HEK293 (cell line): ENCODE results near the gene COA8.

Experiments used
- EGR2 ChIP-seq: fragments of 450-650 bp; formaldehyde crosslinking; IDR thresholded peaks from 2 replicates; pipeline ENCODE4 v1.5.1; 2016; ENCODE audit warnings: low read depth, missing biosample characterization, missing genetic modification characterization
- KLF10 ChIP-seq: fragments of 450-650 bp; IDR thresholded peaks from 2 replicates; pipeline ENCODE4 v1.5.1; 2018; ENCODE audit warnings: missing biosample characterization, mild to moderate bottlenecking, missing genetic modification characterization
- MYNN ChIP-seq: fragments of 450-650 bp; formaldehyde crosslinking; IDR thresholded peaks from 2 replicates; pipeline ENCODE4 v1.5.1; 2016; ENCODE audit warnings: missing biosample characterization, missing genetic modification characterization, borderline replicate concordance
- REPIN1 ChIP-seq: fragments of 450-650 bp; formaldehyde crosslinking; IDR thresholded peaks from 2 replicates; pipeline ENCODE4 v1.5.1; 2017; ENCODE audit warnings: missing biosample characterization, missing genetic modification characterization, low read depth
- TRIM28 ChIP-seq: IDR thresholded peaks from 2 replicates; pipeline ENCODE4 v1.6.1; 2011; ENCODE audit warnings: low read length, control low read depth, borderline replicate concordance
- WT1 ChIP-seq: fragments of 450-650 bp; formaldehyde crosslinking; IDR thresholded peaks from 2 replicates; pipeline ENCODE4 v1.5.1; 2016; ENCODE audit warnings: missing biosample characterization, missing genetic modification characterization
- YY1 ChIP-seq: fragments of 450-650 bp; formaldehyde crosslinking; IDR thresholded peaks from 2 replicates; pipeline ENCODE4 v1.5.1; 2018; ENCODE audit warnings: missing biosample characterization, missing genetic modification characterization
- ZFP3 ChIP-seq: fragments of 450-650 bp; formaldehyde crosslinking; IDR thresholded peaks from 2 replicates; pipeline ENCODE4 v1.5.1; 2016; ENCODE audit warnings: low read depth, missing biosample characterization, missing genetic modification characterization
- ZFP69B ChIP-seq: fragments of 450-650 bp; formaldehyde crosslinking; IDR thresholded peaks from 2 replicates; pipeline ENCODE4 v1.5.1; 2016; ENCODE audit warnings: missing biosample characterization, missing genetic modification characterization
- ZNF133 ChIP-seq: fragments of 450-650 bp; formaldehyde crosslinking; IDR thresholded peaks from 2 replicates; pipeline ENCODE4 v1.5.1; 2016; ENCODE audit warnings: missing biosample characterization, missing genetic modification characterization
- ZNF155 ChIP-seq: fragments of 450-650 bp; formaldehyde crosslinking; IDR thresholded peaks from 2 replicates; pipeline ENCODE4 v1.5.1; 2016; ENCODE audit warnings: missing biosample characterization, missing genetic modification characterization
- ZNF16 ChIP-seq: fragments of 450-650 bp; formaldehyde crosslinking; IDR thresholded peaks from 2 replicates; pipeline ENCODE4 v1.5.1; 2016; ENCODE audit warnings: low read depth, missing biosample characterization, missing genetic modification characterization
- ZNF169 ChIP-seq: fragments of 450-650 bp; formaldehyde crosslinking; IDR thresholded peaks from 2 replicates; pipeline ENCODE4 v1.5.1; 2016; ENCODE audit warnings: missing biosample characterization, missing genetic modification characterization
- ZNF174 ChIP-seq: fragments of 450-650 bp; formaldehyde crosslinking; IDR thresholded peaks from 2 replicates; pipeline ENCODE4 v1.5.0; 2017; ENCODE audit warnings: missing biosample characterization, mild to moderate bottlenecking, missing genetic modification characterization
- ZNF214 ChIP-seq: fragments of 450-650 bp; formaldehyde crosslinking; IDR thresholded peaks from 2 replicates; pipeline ENCODE4 v1.5.1; 2017; ENCODE audit warnings: missing biosample characterization, mild to moderate bottlenecking, missing genetic modification characterization, borderline replicate concordance
- ZNF223 ChIP-seq: fragments of 450-650 bp; formaldehyde crosslinking; IDR thresholded peaks from 2 replicates; pipeline ENCODE4 v1.5.1; 2016; ENCODE audit warnings: missing biosample characterization, missing genetic modification characterization
- ZNF341 ChIP-seq: fragments of 450-650 bp; formaldehyde crosslinking; IDR thresholded peaks from 2 replicates; pipeline ENCODE4; 2016; ENCODE audit warnings: low read depth, missing biosample characterization, missing genetic modification characterization
- ZNF366 ChIP-seq: fragments of 450-650 bp; formaldehyde crosslinking; conservative IDR thresholded peaks from 2 replicates; pipeline ENCODE4 v1.5.1; 2016; ENCODE audit warnings: missing biosample characterization, missing genetic modification characterization
- ZNF394 ChIP-seq: fragments of 450-650 bp; formaldehyde crosslinking; IDR thresholded peaks from 2 replicates; pipeline ENCODE4 v1.5.1; 2016; ENCODE audit warnings: missing biosample characterization, missing genetic modification characterization, mild to moderate bottlenecking, moderate library complexity, borderline replicate concordance
- ZNF521 ChIP-seq: fragments of 450-650 bp; formaldehyde crosslinking; IDR thresholded peaks from 2 replicates; pipeline ENCODE4 v1.5.1; 2017; ENCODE audit warnings: missing biosample characterization, mild to moderate bottlenecking, missing genetic modification characterization
- ZNF529 ChIP-seq: fragments of 450-650 bp; formaldehyde crosslinking; IDR thresholded peaks from 2 replicates; pipeline ENCODE4 v1.5.1; 2017; ENCODE audit warnings: missing genetic modification characterization, missing biosample characterization; ENCODE audit not compliant: insufficient replicate concordance
- ZNF549 ChIP-seq: fragments of 450-650 bp; IDR thresholded peaks from 2 replicates; pipeline ENCODE4 v1.5.1; 2018; ENCODE audit warnings: missing biosample characterization, missing genetic modification characterization, mild to moderate bottlenecking, inconsistent platforms, moderate library complexity
- ZNF555 ChIP-seq: fragments of 450-650 bp; formaldehyde crosslinking; conservative IDR thresholded peaks from 2 replicates; pipeline ENCODE4 v1.5.1; 2017; ENCODE audit warnings: missing biosample characterization, mild to moderate bottlenecking, missing genetic modification characterization, inconsistent platforms
- ZNF596 ChIP-seq: fragments of 450-650 bp; IDR thresholded peaks from 2 replicates; pipeline ENCODE4 v1.5.0; 2018; ENCODE audit warnings: missing biosample characterization, mild to moderate bottlenecking, missing genetic modification characterization, moderate library complexity
- ZNF660 ChIP-seq: fragments of 450-650 bp; IDR thresholded peaks from 2 replicates; pipeline ENCODE4 v1.5.1; 2018; ENCODE audit warnings: missing biosample characterization, mild to moderate bottlenecking, missing genetic modification characterization
- ZNF670 ChIP-seq: fragments of 450-650 bp; formaldehyde crosslinking; IDR thresholded peaks from 2 replicates; pipeline ENCODE4 v1.5.1; 2016; ENCODE audit warnings: missing biosample characterization, missing genetic modification characterization, low read depth
- ZNF677 ChIP-seq: fragments of 450-650 bp; IDR thresholded peaks from 2 replicates; pipeline ENCODE4 v1.5.0; 2018; ENCODE audit warnings: missing biosample characterization, mild to moderate bottlenecking, missing genetic modification characterization, moderate library complexity
- ZNF830 ChIP-seq: fragments of 450-650 bp; IDR thresholded peaks from 2 replicates; pipeline ENCODE4 v1.5.0; 2018; ENCODE audit warnings: missing biosample characterization, missing genetic modification characterization, low read depth, mild to moderate bottlenecking, moderate library complexity
- ZSCAN30 ChIP-seq: fragments of 450-650 bp; IDR thresholded peaks from 2 replicates; pipeline ENCODE4 v1.5.1; 2018; ENCODE audit warnings: missing biosample characterization, mild to moderate bottlenecking, missing genetic modification characterization, moderate library complexity
- TF ChIP-seq, protein P1 (sequence below): fragments of 450-650 bp; formaldehyde crosslinking; IDR thresholded peaks from 2 replicates; pipeline ENCODE4 v1.5.1; 2016; ENCODE audit warnings: missing biosample characterization, missing genetic modification characterization
- TF ChIP-seq, protein P2 (sequence below): fragments of 450-650 bp; formaldehyde crosslinking; IDR thresholded peaks from 2 replicates; pipeline ENCODE4 v1.5.1; 2016; ENCODE audit warnings: missing biosample characterization, missing genetic modification characterization
- TF ChIP-seq, protein P3 (sequence below): fragments of 450-650 bp; IDR thresholded peaks from 2 replicates; pipeline ENCODE4 v1.5.1; 2018; ENCODE audit warnings: missing biosample characterization, mild to moderate bottlenecking, missing genetic modification characterization
- TF ChIP-seq, protein P4 (sequence below): sonication (generic); formaldehyde crosslinking; IDR thresholded peaks from 2 replicates; pipeline ENCODE4 v1.8.1; 2022; ENCODE audit warnings: mild to moderate bottlenecking, moderate library complexity, missing genetic modification reagents

COA8 gene

DNA sequence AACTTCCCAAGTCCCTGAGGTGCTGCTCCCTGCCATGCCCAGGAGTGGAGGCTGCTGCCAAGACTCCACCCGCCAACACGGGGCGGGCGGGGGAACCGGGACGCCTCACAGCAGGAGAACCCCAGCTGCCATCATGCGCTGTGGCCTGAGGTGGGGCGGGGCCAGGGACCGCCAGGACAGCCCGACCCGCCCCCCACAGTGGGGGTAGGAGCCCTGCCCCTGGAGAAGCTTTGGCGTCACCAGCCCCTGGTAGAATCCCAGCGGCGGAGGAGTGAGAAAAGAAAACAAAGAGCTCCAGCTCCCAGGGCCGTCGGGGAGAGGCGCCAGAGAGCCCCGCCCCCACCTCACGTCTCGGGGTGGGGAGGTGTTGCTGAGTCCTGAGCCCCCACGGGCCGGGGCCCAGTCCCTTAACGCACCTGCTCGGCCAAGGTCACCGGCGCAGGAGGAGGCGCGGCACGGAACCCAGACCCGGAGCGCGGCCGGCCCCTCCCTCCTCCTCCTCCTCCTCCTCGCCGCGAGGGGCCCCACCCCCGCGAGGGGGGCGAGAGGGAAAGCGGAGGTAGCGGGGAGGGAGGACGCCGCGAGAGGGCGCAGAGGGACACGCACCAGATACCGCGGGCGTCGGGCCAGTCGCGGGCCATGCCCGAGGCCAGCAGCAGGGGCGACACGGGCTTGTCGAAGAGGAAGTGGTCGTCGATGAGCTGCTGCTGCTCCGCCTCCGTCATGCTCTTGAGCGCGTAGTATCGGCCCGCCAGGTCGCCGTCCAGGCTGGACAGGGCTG, 41.9 kb upstream of the COA8 start (continued):
- TF ChIP-seq WT1 (tag by site-specific recombination), result peak; percentile 93
- no peak for TF ChIP-seq ZNF223 (tag by site-specific recombination)
- TF ChIP-seq TRIM28, result no peak
- TF ChIP-seq KLF10 (tag by site-specific recombination), result peak; percentile 96
- peak; percentile 82 for TF ChIP-seq ZNF341
- TF ChIP-seq REPIN1 (tag by site-specific recombination), result no peak; the same call in 1 of the 2 replicates
- no peak for TF ChIP-seq ZNF174 (tag by site-specific recombination)
- TF ChIP-seq ZNF677 (tag by site-specific recombination), result no peak
- TF ChIP-seq ZFP69B (tag by site-specific recombination), result peak; percentile 98
- TF ChIP-seq, protein P1, sequence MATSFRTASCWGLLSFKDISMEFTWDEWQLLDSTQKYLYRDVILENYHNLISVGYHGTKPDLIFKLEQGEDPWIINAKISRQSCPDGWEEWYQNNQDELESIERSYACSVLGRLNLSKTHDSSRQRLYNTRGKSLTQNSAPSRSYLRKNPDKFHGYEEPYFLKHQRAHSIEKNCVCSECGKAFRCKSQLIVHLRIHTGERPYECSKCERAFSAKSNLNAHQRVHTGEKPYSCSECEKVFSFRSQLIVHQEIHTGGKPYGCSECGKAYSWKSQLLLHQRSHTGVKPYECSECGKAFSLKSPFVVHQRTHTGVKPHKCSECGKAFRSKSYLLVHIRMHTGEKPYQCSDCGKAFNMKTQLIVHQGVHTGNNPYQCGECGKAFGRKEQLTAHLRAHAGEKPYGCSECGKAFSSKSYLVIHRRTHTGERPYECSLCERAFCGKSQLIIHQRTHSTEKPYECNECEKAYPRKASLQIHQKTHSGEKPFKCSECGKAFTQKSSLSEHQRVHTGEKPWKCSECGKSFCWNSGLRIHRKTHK, result no peak
- TF ChIP-seq ZSCAN30 (tag by site-specific recombination), result peak; percentile 91; the same call in 1 of the 2 replicates
- TF ChIP-seq, protein P2, sequence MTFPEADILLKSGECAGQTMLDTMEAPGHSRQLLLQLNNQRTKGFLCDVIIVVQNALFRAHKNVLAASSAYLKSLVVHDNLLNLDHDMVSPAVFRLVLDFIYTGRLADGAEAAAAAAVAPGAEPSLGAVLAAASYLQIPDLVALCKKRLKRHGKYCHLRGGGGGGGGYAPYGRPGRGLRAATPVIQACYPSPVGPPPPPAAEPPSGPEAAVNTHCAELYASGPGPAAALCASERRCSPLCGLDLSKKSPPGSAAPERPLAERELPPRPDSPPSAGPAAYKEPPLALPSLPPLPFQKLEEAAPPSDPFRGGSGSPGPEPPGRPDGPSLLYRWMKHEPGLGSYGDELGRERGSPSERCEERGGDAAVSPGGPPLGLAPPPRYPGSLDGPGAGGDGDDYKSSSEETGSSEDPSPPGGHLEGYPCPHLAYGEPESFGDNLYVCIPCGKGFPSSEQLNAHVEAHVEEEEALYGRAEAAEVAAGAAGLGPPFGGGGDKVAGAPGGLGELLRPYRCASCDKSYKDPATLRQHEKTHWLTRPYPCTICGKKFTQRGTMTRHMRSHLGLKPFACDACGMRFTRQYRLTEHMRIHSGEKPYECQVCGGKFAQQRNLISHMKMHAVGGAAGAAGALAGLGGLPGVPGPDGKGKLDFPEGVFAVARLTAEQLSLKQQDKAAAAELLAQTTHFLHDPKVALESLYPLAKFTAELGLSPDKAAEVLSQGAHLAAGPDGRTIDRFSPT, result peak; percentile 93
- no peak for TF ChIP-seq ZNF529 (tag by site-specific recombination)
- no peak for TF ChIP-seq ZNF830 (tag by site-specific recombination)
- TF ChIP-seq ZNF521 (tag by site-specific recombination), result no peak
- no peak for TF ChIP-seq ZNF155 (tag by site-specific recombination)
- TF ChIP-seq ZNF394 (tag by site-specific recombination), result peak; percentile 95; the same call in 1 of the 2 replicates
- no peak for TF ChIP-seq ZNF214
- TF ChIP-seq YY1, result 0 out of 2 replicates have a peak, but pooled peaks have one; percentile 39
- peak; percentile 97 for TF ChIP-seq EGR2 (tag by site-specific recombination)
- no peak for TF ChIP-seq ZNF133
- TF ChIP-seq, protein P3, sequence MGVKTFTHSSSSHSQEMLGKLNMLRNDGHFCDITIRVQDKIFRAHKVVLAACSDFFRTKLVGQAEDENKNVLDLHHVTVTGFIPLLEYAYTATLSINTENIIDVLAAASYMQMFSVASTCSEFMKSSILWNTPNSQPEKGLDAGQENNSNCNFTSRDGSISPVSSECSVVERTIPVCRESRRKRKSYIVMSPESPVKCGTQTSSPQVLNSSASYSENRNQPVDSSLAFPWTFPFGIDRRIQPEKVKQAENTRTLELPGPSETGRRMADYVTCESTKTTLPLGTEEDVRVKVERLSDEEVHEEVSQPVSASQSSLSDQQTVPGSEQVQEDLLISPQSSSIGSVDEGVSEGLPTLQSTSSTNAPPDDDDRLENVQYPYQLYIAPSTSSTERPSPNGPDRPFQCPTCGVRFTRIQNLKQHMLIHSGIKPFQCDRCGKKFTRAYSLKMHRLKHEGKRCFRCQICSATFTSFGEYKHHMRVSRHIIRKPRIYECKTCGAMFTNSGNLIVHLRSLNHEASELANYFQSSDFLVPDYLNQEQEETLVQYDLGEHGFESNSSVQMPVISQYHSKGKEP (tag by site-specific recombination), result 0 out of 2 replicates have a peak, but pooled peaks have one; percentile 5
- TF ChIP-seq ZNF549 (tag by site-specific recombination), result no peak
- TF ChIP-seq ZNF660 (tag by site-specific recombination), result peak; percentile 30
- no peak for TF ChIP-seq ZNF16
- TF ChIP-seq, protein P4, sequence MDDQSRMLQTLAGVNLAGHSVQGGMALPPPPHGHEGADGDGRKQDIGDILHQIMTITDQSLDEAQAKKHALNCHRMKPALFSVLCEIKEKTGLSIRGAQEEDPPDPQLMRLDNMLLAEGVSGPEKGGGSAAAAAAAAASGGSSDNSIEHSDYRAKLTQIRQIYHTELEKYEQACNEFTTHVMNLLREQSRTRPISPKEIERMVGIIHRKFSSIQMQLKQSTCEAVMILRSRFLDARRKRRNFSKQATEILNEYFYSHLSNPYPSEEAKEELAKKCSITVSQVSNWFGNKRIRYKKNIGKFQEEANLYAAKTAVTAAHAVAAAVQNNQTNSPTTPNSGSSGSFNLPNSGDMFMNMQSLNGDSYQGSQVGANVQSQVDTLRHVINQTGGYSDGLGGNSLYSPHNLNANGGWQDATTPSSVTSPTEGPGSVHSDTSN (CRISPR knock-in tag), result peak; percentile 20; the same call in 1 of the 2 replicates
- TF ChIP-seq MYNN (tag by site-specific recombination), result peak; percentile 48; the same call in 1 of the 2 replicates
- peak; percentile 3 for TF ChIP-seq ZNF596 (tag by site-specific recombination)
- no peak for TF ChIP-seq ZNF169 (tag by site-specific recombination)
- TF ChIP-seq ZFP3, result no peak
- TF ChIP-seq ZNF555, result no peak
- peak; percentile 87 for TF ChIP-seq ZNF366 (tag by site-specific recombination)
- no peak for TF ChIP-seq ZNF670
